ENCODE data around the gene GTPBP2. TPM values are rescaled to one million over a fixed set of nuclear protein-coding genes. Genes with fewer than 3 reads are reported as not detected.
A peak's percentile ranks its signal among the peaks of the same experiment; 100 is the strongest.

Gene GTPBP2
- total and polyA plus RNA-seq, 2 of the 13 experiments (the other 11 are each of a cell fraction or from before 2014, with no cell fraction given) = 26.9 to 88.2 TPM

GRCh38 chr6:43668151-43669028 lies 39.3 kb upstream of the GTPBP2 start (continued):
- peak; percentile 48; the same call in 1 of the 2 replicates for TF ChIP-seq UBTF (CRISPR knock-in tag; IDR thresholded peaks at IDR 0.05)
- TF ChIP-seq BORCS8-MEF2B (CRISPR knock-in tag; IDR thresholded peaks at IDR 0.05) = peak; percentile 57; the same call in 1 of the 2 replicates
- TF ChIP-seq HBP1 (CRISPR knock-in tag; IDR thresholded peaks at IDR 0.05; ENCODE audit: low read depth) = no peak
- TF ChIP-seq RELA (CRISPR knock-in tag; IDR thresholded peaks at IDR 0.05) = no peak
- TF ChIP-seq CCAR2 (optimal IDR thresholded peaks at IDR 0.05; ENCODE audit: low read depth, low read length) = peak; percentile 25
- no peak; the same call in 1 of the 2 replicates for TF ChIP-seq ZSCAN22 (CRISPR knock-in tag; IDR thresholded peaks at IDR 0.05)
- TF ChIP-seq CENPT (CRISPR knock-in tag; IDR thresholded peaks at IDR 0.05; ENCODE audit: low read depth) = no peak
- no peak; the same call in 1 of the 2 replicates for TF ChIP-seq ZBTB7A (CRISPR knock-in tag; IDR thresholded peaks at IDR 0.05)
- no peak for TF ChIP-seq KDM6A (CRISPR knock-in tag; IDR thresholded peaks at IDR 0.05; ENCODE audit: low read depth)
- TF ChIP-seq TAF1 (CRISPR knock-in tag; IDR thresholded peaks at IDR 0.05) = 0 out of 2 replicates have a peak, but pooled peaks have one; percentile 29
- TF ChIP-seq ZNF18 (CRISPR knock-in tag; IDR thresholded peaks at IDR 0.05; ENCODE audit: insufficient replicate concordance) = no peak
- no peak for TF ChIP-seq ZNF44 (CRISPR knock-in tag; IDR thresholded peaks at IDR 0.05)
- TF ChIP-seq NFATC3 (CRISPR knock-in tag; IDR thresholded peaks at IDR 0.05) = no peak
- TF ChIP-seq REL (CRISPR knock-in tag; conservative IDR thresholded peaks at IDR 0.05) = no peak
- TF ChIP-seq ZSCAN9 (CRISPR knock-in tag; IDR thresholded peaks at IDR 0.05; ENCODE audit: borderline replicate concordance) = no peak
- peak; percentile 26; the same call in 1 of the 2 replicates for TF ChIP-seq MIER3 (CRISPR knock-in tag; IDR thresholded peaks at IDR 0.05; ENCODE audit: borderline replicate concordance)
- TF ChIP-seq ZZZ3 (CRISPR knock-in tag; IDR thresholded peaks at IDR 0.05; ENCODE audit: borderline replicate concordance) = 0 out of 2 replicates have a peak, but pooled peaks have one; percentile 48
- peak; percentile 94 for TF ChIP-seq XRCC5 (optimal IDR thresholded peaks at IDR 0.05; ENCODE audit: low read length)
- TF ChIP-seq CENPBD1 (CRISPR knock-in tag; IDR thresholded peaks at IDR 0.05; ENCODE audit: borderline replicate concordance, low read depth) = no peak; the same call in 1 of the 2 replicates
- TF ChIP-seq ZNF639 (CRISPR knock-in tag; conservative IDR thresholded peaks at IDR 0.05) = no peak; the same call in 1 of the 2 replicates
- TF ChIP-seq SP1 (IDR thresholded peaks at IDR 0.05) = no peak
- no peak; the same call in 1 of the 2 replicates for TF ChIP-seq SP1 (CRISPR knock-in tag; IDR thresholded peaks at IDR 0.05)
